Neural cell (in vitro differentiated cells): ENCODE results near the gene TFEB. TPM values are rescaled to one million over a fixed set of nuclear protein-coding genes. Genes with fewer than 3 reads are reported as not detected.

Source experiments
- H2AFZ ChIP-seq: fragments of 200-600, 300-800 bp; sonication (generic), shearing (Covaris generic); 2 replicates; pipeline ENCODE4 v1.6.0; 2014; ENCODE audit warnings: low read depth, mild to moderate bottlenecking, antibody characterized with exemption, low read length, moderate library complexity
- H3F3A ChIP-seq: fragments of 200-600 bp; shearing (Covaris generic); 2 replicates; pipeline ENCODE4 v1.6.1; 2016; ENCODE audit warnings: mild to moderate bottlenecking, moderate library complexity, mixed read lengths, antibody characterized with exemption, low read length; ENCODE audit not compliant: insufficient read depth, poor library complexity, severe bottlenecking
- H3K27ac ChIP-seq: fragments of 200-600, 300-800 bp; sonication (generic), shearing (Covaris generic); 2 replicates; pipeline ENCODE4 v1.5.1; 2014; ENCODE audit warnings: mild to moderate bottlenecking, low read length, moderate library complexity
- H3K27me3 ChIP-seq: fragments of 300-800, 200-600 bp; sonication (generic), shearing (Covaris generic); 2 replicates; pipeline ENCODE4 v1.6.0; 2014; ENCODE audit warnings: mild to moderate bottlenecking, low read depth, low read length, moderate library complexity; ENCODE audit not compliant: insufficient read depth
- H3K36me3 ChIP-seq: fragments of 300-800, 200-600 bp; sonication (generic), shearing (Covaris generic); 2 replicates; pipeline ENCODE4 v1.5.1; 2014; ENCODE audit warnings: mild to moderate bottlenecking, antibody characterized with exemption, low read length, moderate library complexity; ENCODE audit not compliant: insufficient read depth
- H3K4me2 ChIP-seq: fragments of 300-800, 200-600 bp; sonication (generic), shearing (Covaris generic); 2 replicates; pipeline ENCODE4 v1.6.0; 2014; ENCODE audit warnings: mild to moderate bottlenecking, low read length
- H3K4me3 ChIP-seq: fragments of 300-800, 200-600 bp; sonication (generic), shearing (Covaris generic); 2 replicates; pipeline ENCODE4 v1.5.1; 2014; ENCODE audit warnings: mild to moderate bottlenecking, low read length, moderate library complexity
- H3K79me2 ChIP-seq: fragments of 200-600 bp; shearing (Covaris generic); replicated peaks from 2 replicates; pipeline ENCODE4 v1.6.0; 2014; ENCODE audit warnings: mild to moderate bottlenecking, low read length, moderate library complexity; ENCODE audit not compliant: insufficient read depth
- H3K9ac ChIP-seq: fragments of 300-800, 200-600 bp; sonication (generic), shearing (Covaris generic); 2 replicates; pipeline ENCODE4 v1.6.1; 2016; ENCODE audit warnings: mild to moderate bottlenecking, low read length, mixed read lengths
- H3K9me2 ChIP-seq: fragments of 200-600 bp; shearing (Covaris generic); 2 replicates; pipeline ENCODE4 v1.6.1; 2016; ENCODE audit warnings: mild to moderate bottlenecking, low read length, mixed read lengths; ENCODE audit not compliant: insufficient read depth
- H3K9me3 ChIP-seq: fragments of 200-600, 300-800 bp; sonication (generic), shearing (Covaris generic); 2 replicates; pipeline ENCODE4 v1.6.1; 2016; ENCODE audit warnings: mild to moderate bottlenecking, mixed run types, low read length, moderate library complexity, mixed read lengths
- H4K20me1 ChIP-seq: fragments of 200-600 bp; shearing (Covaris generic); 2 replicates; pipeline ENCODE4 v1.6.1; 2016; ENCODE audit warnings: mild to moderate bottlenecking, mixed run types; ENCODE audit not compliant: insufficient read depth
- EP300 ChIP-seq: fragments of 450-650 bp; conservative IDR thresholded peaks from 2 replicates; pipeline ENCODE4 v1.6.1; 2014; ENCODE audit warnings: antibody characterized with exemption, mild to moderate bottlenecking, moderate library complexity; ENCODE audit not compliant: poor library complexity, severe bottlenecking
- EZH2 ChIP-seq: fragments of 200-600, 300-800 bp; shearing (Covaris generic), sonication (generic); IDR thresholded peaks from 2 replicates; pipeline ENCODE4 v1.6.1; 2014; ENCODE audit warnings: antibody characterized with exemption, low read length, borderline replicate concordance, mild to moderate bottlenecking; ENCODE audit not compliant: insufficient read depth, poor library complexity, severe bottlenecking
- MXI1 ChIP-seq: fragments of 450-650 bp; conservative IDR thresholded peaks from 2 replicates; pipeline ENCODE4 v1.6.1; 2014; ENCODE audit warnings: antibody characterized with exemption, mild to moderate bottlenecking; ENCODE audit not compliant: poor library complexity, severe bottlenecking
- POLR2AphosphoS5 ChIP-seq: IDR thresholded peaks from 2 replicates; pipeline ENCODE4 v1.6.1; 2012
- RAD21 ChIP-seq: fragments of 450-650 bp; conservative IDR thresholded peaks from 2 replicates; pipeline ENCODE4 v1.6.1; 2014; ENCODE audit warnings: antibody characterized with exemption, mild to moderate bottlenecking, moderate library complexity
- REST ChIP-seq: IDR thresholded peaks from 2 replicates; pipeline ENCODE4 v1.6.1; 2012; ENCODE audit warnings: borderline replicate concordance
- SMC3 ChIP-seq: fragments of 450-650 bp; conservative IDR thresholded peaks from 2 replicates; pipeline ENCODE4 v1.6.1; 2014; ENCODE audit warnings: antibody characterized with exemption, mild to moderate bottlenecking, moderate library complexity; ENCODE audit not compliant: poor library complexity
- TAF1 ChIP-seq: IDR thresholded peaks from 2 replicates; pipeline ENCODE4 v1.6.1; 2012; ENCODE audit warnings: low read depth
- polyA plus RNA-seq: library from polyadenylated mRNA; depleted of rRNA; stranded (reverse); fragments of >200 nt; gene quantifications from 2 replicates; pipeline ENCODE4 v1.2.3, GENCODE V29; 2014
- TF ChIP-seq, protein P1 (sequence below): fragments of 450-650 bp; IDR thresholded peaks from 2 replicates; pipeline ENCODE4 v1.5.1; 2014; ENCODE audit warnings: antibody characterized with exemption, mild to moderate bottlenecking, moderate library complexity; ENCODE audit not compliant: poor library complexity, severe bottlenecking

The TFEB gene
- polyA plus RNA-seq, 1 donor from 2014 or later = 0.24 TPM

- Histone ChIP-seq H3K4me3 (no peak overlapping the region), H3K36me3 (no peaks in the 10 kb centered on the region), H3K27me3 (peaks cover 22% of the 10 kb centered on the region), H3K27ac (no peak overlapping the region), H3K4me2 (no peak overlapping the region), H3F3A (no peaks in the 10 kb centered on the region), H3K9ac (no peak overlapping the region), H2AFZ (no peak overlapping the region), H4K20me1 (no peaks in the 10 kb centered on the region), H3K79me2 (no peaks in the 10 kb centered on the region), H3K9me2 (no peaks in the 10 kb centered on the region), H3K9me3 (no peaks in the 10 kb centered on the region)
- TF ChIP-seq MXI1 (no peak), EZH2 (no peak)
Measured at GRCh38 chr6:41732149-41732548, 3.3 kb downstream of the TFEB start.

- no peaks in the 10 kb centered on the region for H3K9me2 ChIP-seq
- H3F3A ChIP-seq = no peaks in the 10 kb centered on the region
- no peak for TF ChIP-seq TAF1
- no peak for TF ChIP-seq SMC3
- no peak for TF ChIP-seq POLR2AphosphoS5
- TF ChIP-seq EP300 = no peak
- no peak for TF ChIP-seq RAD21
- no peak for TF ChIP-seq MXI1
- TF ChIP-seq, protein P1, sequence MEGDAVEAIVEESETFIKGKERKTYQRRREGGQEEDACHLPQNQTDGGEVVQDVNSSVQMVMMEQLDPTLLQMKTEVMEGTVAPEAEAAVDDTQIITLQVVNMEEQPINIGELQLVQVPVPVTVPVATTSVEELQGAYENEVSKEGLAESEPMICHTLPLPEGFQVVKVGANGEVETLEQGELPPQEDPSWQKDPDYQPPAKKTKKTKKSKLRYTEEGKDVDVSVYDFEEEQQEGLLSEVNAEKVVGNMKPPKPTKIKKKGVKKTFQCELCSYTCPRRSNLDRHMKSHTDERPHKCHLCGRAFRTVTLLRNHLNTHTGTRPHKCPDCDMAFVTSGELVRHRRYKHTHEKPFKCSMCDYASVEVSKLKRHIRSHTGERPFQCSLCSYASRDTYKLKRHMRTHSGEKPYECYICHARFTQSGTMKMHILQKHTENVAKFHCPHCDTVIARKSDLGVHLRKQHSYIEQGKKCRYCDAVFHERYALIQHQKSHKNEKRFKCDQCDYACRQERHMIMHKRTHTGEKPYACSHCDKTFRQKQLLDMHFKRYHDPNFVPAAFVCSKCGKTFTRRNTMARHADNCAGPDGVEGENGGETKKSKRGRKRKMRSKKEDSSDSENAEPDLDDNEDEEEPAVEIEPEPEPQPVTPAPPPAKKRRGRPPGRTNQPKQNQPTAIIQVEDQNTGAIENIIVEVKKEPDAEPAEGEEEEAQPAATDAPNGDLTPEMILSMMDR = no peak
- no peak for TF ChIP-seq REST
- no peak for TF ChIP-seq EZH2
- H3K27ac ChIP-seq = no peak overlapping the region
- H3K27me3 ChIP-seq = peaks cover 22% of the 10 kb centered on the region
- H3K9ac ChIP-seq = no peak overlapping the region
- H3K36me3 ChIP-seq = no peaks in the 10 kb centered on the region
- no peak overlapping the region for H2AFZ ChIP-seq
- no peaks in the 10 kb centered on the region for H4K20me1 ChIP-seq
- H3K9me3 ChIP-seq = no peaks in the 10 kb centered on the region
- H3K79me2 ChIP-seq = no peaks in the 10 kb centered on the region
- no peak overlapping the region for H3K4me2 ChIP-seq
- H3K4me3 ChIP-seq = no peak overlapping the region
Measured at GRCh38 chr6:41731561-41732086, 3.8 kb downstream of the TFEB start.
